ENCODE data around the gene VPS35L. TPM values are rescaled to one million over a fixed set of nuclear protein-coding genes. Genes with fewer than 3 reads are reported as not detected.
A peak's percentile ranks its signal among the peaks of the same experiment; 100 is the strongest.

VPS35L gene
- total RNA-seq, 2 experiments from 2014 or later, result 43.4 to 47.7 TPM

DNA sequence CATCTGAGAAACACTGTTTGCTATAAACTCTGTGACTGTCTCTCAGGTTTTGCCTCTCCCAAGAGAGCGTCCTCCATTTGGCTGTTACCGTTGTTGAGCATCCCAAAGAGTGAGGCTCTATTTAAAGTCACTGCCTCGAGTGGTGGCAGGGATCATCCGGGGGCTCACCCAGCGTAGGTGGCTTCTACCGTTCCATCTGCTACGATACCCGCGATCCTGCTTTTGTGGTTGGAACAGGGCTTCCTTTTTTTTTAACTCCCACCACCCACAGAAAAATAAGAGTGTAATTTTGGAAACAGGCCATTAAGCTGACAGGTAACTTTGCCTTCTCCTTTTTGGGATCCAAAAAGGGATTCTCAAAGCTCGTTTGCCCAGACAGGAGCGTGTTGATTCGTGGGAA lies 126.1 kb downstream of the VPS35L start:
- Mint-ChIP-seq H3K4me3 (no peak overlapping the region), H3K36me3 (peaks cover 40% of the 10 kb centered on the region), H3K4me1 (no peaks in the 10 kb centered on the region), H3K27me3 (no peaks in the 10 kb centered on the region), H3K27ac (no peak overlapping the region), H3K9me3 (ENCODE audit: low read depth) (peaks cover 10% of the 10 kb centered on the region)
- ATAC-seq (no peak), DNase-seq (no peak)
- CTCF ChIA-PET, result interaction anchor here (0.9 to 1.5 kb wide), 2 partner anchors 14 to 205 kb away, joined by 3 to 4 read pairs; no protein-coding TSS in a partner anchor

DNA sequence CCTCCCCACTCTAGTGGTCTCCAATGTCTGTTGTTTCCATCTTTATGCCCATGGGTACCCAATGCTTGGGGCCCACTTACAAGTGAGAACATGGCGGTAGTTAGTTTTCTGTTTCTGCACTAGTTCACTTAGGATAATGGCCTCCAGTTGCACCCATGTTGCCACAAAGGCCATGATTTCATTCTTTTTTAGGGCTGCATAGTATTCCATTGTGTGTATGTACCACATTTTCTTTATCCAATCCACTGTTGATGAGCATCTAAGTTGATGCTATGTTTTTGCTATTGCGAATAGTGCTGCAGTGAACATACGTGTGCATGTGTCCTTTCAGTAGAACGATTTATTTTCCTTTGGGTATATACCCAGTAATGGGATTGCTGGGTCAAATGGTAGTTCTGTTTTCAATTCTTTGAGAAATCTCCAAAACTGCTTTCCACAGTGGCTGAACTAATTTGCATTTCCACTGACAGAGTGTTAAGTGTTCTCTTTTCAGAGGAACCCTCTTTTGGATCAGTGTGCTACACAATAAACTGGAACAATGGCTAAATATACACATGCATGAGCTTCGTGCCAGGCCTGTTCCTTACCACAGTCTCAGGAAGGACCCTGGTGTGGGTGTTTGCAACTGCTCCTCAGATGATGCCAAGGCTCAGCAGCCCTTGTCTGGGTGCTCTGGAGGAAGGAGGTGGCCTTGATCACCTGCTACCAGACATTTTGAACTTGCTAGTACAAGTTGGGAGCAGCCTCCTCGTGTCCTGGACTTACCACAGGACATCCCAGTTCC lies 128.1 kb downstream of the VPS35L start:
- H3K36me3 Mint-ChIP-seq, result peaks cover 48% of the 10 kb centered on the region
- H3K4me3 Mint-ChIP-seq, result no peak overlapping the region
- peaks cover 10% of the 10 kb centered on the region for H3K9me3 Mint-ChIP-seq (ENCODE audit: low read depth)
- DNase-seq (no peak), ATAC-seq (no peak)
- CTCF ChIA-PET, result no interaction called here
- H3K27me3 Mint-ChIP-seq, result no peaks in the 10 kb centered on the region
- no peak overlapping the region for H3K27ac Mint-ChIP-seq
- peaks cover 6% of the 10 kb centered on the region for H3K4me1 Mint-ChIP-seq

DNA sequence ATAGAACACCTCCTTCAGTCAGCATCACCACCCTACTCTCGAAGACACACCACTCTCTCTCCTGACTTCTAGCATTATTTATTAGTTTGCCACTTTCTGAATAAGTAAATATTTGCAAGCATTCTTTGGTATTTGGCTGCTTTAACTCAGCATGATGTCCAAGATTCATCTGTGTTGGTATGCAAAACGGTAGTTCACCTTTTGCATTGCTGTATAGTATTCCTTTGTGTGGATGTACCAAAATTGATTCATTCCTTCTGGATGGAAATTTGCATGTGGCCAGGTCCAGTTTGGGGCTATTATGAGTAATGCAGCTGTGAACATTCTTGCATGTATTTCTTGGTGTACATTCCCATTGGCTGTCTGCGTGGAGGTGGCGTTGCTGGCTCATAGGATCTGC lies 129.7 kb downstream of the VPS35L start:
- DNase-seq (no peak), ATAC-seq (no peak)
- Mint-ChIP-seq H3K9me3 (ENCODE audit: low read depth) (peaks cover 10% of the 10 kb centered on the region), H3K27me3 (no peaks in the 10 kb centered on the region), H3K4me1 (peaks cover 20% of the 10 kb centered on the region), H3K36me3 (peaks cover 50% of the 10 kb centered on the region), H3K27ac (no peak overlapping the region), H3K4me3 (no peak overlapping the region)
- CTCF ChIA-PET, result no interaction called here

DNA sequence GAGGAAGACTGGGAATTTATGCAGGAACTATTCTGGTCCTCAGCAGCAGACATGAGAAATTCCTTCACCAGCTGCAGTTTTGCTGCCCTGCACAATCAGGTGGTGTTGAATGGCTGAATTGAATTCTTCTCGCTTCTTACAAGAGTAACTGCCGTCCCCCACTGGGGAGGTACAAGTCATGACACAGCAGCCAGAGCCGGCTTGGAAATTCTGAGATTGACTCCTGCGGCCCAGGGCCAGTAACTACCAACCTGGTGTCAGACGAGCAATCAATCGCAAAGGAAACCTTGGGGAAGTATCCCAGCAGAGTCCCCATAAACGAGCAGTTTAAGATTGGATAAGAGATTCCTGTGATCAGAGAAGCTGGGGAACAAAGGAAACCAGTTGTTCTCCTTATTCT lies 131.8 kb downstream of the VPS35L start:
- Mint-ChIP-seq H3K27me3 (no peaks in the 10 kb centered on the region), H3K4me3 (no peak overlapping the region), H3K9me3 (ENCODE audit: low read depth) (peaks cover 10% of the 10 kb centered on the region), H3K36me3 (peaks cover 47% of the 10 kb centered on the region), H3K27ac (no peak overlapping the region), H3K4me1 (peaks cover 22% of the 10 kb centered on the region)
- CTCF ChIA-PET, result no interaction called here
- DNase-seq, result no peak
- no peak for ATAC-seq

DNA sequence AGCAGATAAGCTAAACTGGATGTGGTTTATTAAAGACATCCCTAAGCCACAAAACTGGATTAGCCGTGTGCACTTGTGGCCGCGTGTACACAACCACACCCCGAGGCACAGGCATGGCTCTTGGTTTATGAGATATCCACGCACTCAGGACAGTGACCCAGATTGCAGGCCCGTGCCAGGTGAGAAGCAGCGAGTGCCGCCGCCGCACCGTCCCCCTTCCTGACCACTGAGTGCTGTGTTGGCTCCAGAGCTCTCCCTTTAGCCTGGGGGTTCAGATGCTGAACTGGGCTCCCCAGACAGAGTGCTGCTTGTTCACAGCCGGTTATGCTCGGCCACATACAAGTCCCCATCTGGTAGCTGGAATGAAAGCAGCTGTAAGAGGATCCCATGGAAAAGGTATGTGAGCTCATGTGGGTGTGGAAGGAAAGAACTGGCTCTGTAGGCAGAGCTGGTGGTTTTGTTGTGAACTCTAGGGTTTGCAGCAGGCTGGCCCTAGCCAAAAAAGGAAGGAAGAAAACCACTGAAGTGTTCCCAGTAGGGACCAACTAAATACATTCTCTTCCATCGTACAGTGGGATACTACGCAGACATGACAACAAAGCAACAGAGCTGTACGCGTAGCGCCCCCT lies 133.0 kb downstream of the VPS35L start:
- Mint-ChIP-seq H3K27ac (no peak overlapping the region), H3K36me3 (peaks cover 42% of the 10 kb centered on the region), H3K27me3 (no peaks in the 10 kb centered on the region), H3K4me1 (peaks cover 22% of the 10 kb centered on the region), H3K4me3 (no peak overlapping the region), H3K9me3 (ENCODE audit: low read depth) (peaks cover 7% of the 10 kb centered on the region)
- CTCF ChIA-PET, result no interaction called here
- DNase-seq (no peak), ATAC-seq (no peak)

DNA sequence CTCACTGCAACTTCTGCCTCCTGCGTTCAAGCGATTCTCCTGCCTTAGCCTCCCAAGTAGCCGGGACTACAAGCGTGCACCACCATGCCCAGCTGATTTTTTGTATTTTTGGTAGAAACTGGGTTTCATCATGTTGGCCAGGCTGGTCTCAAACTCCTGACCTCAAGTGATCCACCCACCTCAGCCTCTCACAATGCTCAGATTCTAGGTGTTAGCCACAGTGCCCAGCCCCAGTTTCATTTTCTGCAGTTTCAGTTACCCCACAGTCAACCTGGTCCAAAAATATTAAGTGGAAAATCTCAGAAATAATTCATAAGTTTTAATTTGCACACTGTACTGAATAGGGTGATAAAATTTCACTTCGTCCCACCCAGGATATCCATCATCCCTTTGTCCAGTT lies 133.8 kb downstream of the VPS35L start:
- no peak for DNase-seq
- H3K9me3 Mint-ChIP-seq (ENCODE audit: low read depth), result peaks cover 5% of the 10 kb centered on the region
- no peak for ATAC-seq
- no peak overlapping the region for H3K27ac Mint-ChIP-seq
- CTCF ChIA-PET, result no interaction called here
- no peak overlapping the region for H3K4me3 Mint-ChIP-seq
- peaks cover 37% of the 10 kb centered on the region for H3K36me3 Mint-ChIP-seq
- H3K4me1 Mint-ChIP-seq, result peaks cover 22% of the 10 kb centered on the region
- no peaks in the 10 kb centered on the region for H3K27me3 Mint-ChIP-seq

DNA sequence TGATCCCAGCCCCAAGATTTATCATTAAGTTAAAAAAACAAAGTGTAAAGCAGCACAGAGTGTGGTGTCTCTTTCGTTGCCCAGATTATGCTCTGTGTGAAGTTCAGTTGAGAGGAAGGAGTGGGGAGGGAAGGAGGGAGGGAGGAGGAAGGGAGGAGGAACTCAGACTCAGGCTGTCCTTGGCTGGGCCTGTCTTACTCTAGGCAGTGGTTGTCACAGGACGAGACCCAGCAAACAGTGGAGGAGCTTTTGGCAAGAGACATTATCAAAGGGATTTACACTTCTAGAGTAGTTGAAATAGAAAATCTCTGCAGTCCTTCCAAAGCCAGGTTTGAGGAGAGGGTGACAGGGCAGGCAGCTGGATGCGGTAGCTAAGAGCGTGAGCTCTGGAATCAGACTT lies 134.7 kb downstream of the VPS35L start:
- H3K4me3 Mint-ChIP-seq, result no peak overlapping the region
- H3K36me3 Mint-ChIP-seq, result peaks cover 33% of the 10 kb centered on the region
- H3K27me3 Mint-ChIP-seq, result no peaks in the 10 kb centered on the region
- CTCF ChIA-PET, result no interaction called here
- H3K4me1 Mint-ChIP-seq, result peaks cover 22% of the 10 kb centered on the region
- ATAC-seq (no peak), DNase-seq (no peak)
- H3K27ac Mint-ChIP-seq, result no peak overlapping the region
- peaks cover 2% of the 10 kb centered on the region for H3K9me3 Mint-ChIP-seq (ENCODE audit: low read depth)

DNA sequence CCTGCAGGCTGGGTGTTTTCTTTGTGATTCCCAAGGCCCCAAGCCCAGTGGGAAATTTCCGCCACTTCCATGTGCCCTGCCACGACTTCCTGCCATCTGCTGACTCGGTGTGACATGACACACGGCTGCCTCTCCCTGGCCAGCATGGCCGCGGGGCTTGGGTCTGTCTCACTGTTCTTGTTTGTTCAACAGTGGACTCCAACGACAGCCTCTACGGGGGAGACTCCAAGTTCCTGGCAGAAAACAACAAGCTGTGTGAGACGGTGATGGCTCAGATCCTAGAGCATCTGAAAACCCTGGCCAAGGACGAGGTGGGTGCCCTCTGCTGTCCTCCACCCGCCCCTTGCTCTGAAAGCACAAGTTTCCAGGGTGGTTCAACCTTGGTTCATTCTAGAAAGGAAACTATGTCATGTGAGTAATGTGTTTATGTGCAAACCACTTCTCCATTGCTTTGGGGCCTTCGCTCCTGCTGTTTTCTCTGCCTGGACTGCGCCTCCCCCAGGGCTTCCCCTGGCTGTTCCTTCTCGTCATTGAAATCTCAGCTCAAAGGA lies 135.7 kb downstream of the VPS35L start:
- H3K27ac Mint-ChIP-seq, result no peak overlapping the region
- no peaks in the 10 kb centered on the region for H3K9me3 Mint-ChIP-seq (ENCODE audit: low read depth)
- H3K27me3 Mint-ChIP-seq, result no peaks in the 10 kb centered on the region
- DNase-seq, result no peak
- no peak for ATAC-seq
- CTCF ChIA-PET, result no interaction called here
- H3K4me3 Mint-ChIP-seq, result no peak overlapping the region
- H3K36me3 Mint-ChIP-seq, result peaks cover 27% of the 10 kb centered on the region
- peaks cover 28% of the 10 kb centered on the region for H3K4me1 Mint-ChIP-seq

DNA sequence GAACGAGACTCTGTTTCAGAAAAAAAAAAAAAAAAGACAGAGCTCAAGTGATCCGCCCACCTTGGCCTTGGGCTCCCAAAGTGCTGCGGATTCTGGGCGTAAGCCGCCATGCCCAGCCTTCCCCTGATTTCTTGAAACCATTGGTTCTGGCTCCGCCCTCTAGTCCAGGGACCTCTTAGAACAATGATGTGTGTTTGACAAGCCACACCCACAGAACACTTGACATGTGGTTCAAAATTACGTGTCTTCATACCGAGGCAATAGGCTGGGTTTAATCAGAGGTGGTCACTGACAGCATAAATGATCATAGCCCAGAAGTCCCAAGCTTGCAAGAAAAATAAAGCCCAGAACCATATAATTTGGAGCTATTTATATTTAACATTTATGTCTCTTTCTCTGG lies 139.5 kb downstream of the VPS35L start:
- CTCF ChIA-PET, result interaction anchor here (1.7 kb wide), 1 partner anchor 14 kb away, joined by 3 read pairs; no protein-coding TSS in a partner anchor
- no peak overlapping the region for H3K4me3 Mint-ChIP-seq
- H3K27ac Mint-ChIP-seq, result no peak overlapping the region
- H3K36me3 Mint-ChIP-seq, result peaks cover 27% of the 10 kb centered on the region
- H3K4me1 Mint-ChIP-seq, result peaks cover 29% of the 10 kb centered on the region
- H3K27me3 Mint-ChIP-seq, result no peaks in the 10 kb centered on the region
- no peak for ATAC-seq
- no peak for DNase-seq
- H3K9me3 Mint-ChIP-seq (ENCODE audit: low read depth), result no peaks in the 10 kb centered on the region

DNA sequence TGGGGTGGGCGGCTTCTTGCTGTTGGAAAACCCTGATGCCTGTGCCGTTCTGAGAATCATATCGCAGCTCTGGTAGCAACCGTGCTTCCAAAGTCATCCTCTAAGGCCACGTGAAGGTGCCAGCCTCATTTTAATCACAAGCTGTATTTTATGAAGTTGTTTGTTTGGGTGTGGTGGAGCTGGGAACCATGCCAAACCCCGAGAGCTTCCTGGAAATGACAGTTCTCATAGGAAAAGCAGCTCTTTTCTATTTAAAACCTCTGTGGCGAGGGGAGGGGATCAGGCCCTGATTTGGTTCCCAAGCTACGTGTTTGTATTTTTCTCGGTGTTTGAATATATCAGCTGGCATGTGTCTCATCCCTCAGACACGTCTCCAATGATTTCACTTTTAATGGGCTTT lies 140.8 kb downstream of the VPS35L start:
- CTCF ChIA-PET, result interaction anchor here (1.7 kb wide), 1 partner anchor 15 kb away, joined by 3 read pairs; no protein-coding TSS in a partner anchor
- peak; percentile 77 for DNase-seq
- ATAC-seq, result peak; percentile 49
- H3K27me3 Mint-ChIP-seq, result no peaks in the 10 kb centered on the region
- H3K36me3 Mint-ChIP-seq, result peaks cover 39% of the 10 kb centered on the region
- H3K9me3 Mint-ChIP-seq (ENCODE audit: low read depth), result no peaks in the 10 kb centered on the region
- H3K27ac Mint-ChIP-seq, result peak overlapping the region; percentile 22
- peaks cover 25% of the 10 kb centered on the region for H3K4me1 Mint-ChIP-seq
- H3K4me3 Mint-ChIP-seq, result no peak overlapping the region

DNA sequence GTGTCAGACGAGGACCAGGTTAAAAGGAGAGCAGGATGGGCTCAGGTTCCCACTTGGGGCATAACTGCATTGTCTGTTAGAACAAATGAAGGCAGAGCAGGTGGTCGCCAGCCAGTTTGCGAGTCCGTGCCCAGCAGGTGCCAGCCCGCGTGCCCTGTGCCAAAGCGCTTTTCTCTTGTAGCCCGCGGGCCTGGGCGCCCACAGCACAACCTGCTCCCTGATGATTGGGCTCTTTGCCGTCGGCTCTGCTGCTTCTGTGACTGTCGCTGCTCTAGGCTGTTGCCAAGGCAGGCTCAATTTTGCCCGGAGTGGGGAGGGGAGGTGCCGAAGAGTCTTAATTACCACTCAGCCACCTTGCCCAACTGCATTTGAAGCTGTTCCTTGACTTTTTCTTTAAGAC lies 141.5 kb downstream of the VPS35L start:
- H3K36me3 Mint-ChIP-seq, result peaks cover 39% of the 10 kb centered on the region
- CTCF ChIA-PET, result interaction anchor here (1.7 kb wide), 1 partner anchor 16 kb away, joined by 3 read pairs; no protein-coding TSS in a partner anchor
- ATAC-seq (no peak), DNase-seq (no peak)
- H3K4me1 Mint-ChIP-seq, result peaks cover 25% of the 10 kb centered on the region
- H3K27ac Mint-ChIP-seq, result no peak overlapping the region
- H3K27me3 Mint-ChIP-seq, result no peaks in the 10 kb centered on the region
- H3K4me3 Mint-ChIP-seq, result no peak overlapping the region
- H3K9me3 Mint-ChIP-seq (ENCODE audit: low read depth), result no peaks in the 10 kb centered on the region

DNA sequence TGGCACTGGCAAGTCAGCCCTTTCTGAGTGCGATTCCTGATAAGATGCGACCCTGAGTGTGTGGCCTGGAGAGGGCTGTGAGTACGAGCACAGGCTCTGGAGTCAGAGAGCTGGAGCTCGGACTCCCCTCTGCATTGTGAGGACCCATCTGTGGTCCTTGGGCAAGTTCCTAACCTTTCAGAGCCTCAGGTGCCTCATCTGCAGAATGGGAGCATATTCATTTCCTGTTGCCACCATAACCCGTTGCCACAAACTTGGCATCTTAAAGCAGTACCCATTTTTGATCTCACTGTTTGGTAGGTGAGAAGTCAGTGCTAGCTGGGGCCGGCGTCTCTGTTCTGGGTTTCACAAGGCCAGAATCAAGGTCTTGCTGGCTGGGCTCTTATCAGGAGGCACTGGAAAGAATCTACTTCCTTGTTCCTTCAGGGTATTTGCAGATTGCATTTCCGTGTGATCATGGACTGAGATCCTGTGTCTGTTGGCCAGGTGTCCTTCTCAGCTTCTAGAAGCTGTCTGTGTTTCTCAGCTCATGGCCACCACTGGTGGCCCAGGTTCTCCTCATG lies 142.3 kb downstream of the VPS35L start:
- no peak overlapping the region for H3K4me3 Mint-ChIP-seq
- CTCF ChIA-PET, result no interaction called here
- H3K27ac Mint-ChIP-seq, result no peak overlapping the region
- no peaks in the 10 kb centered on the region for H3K9me3 Mint-ChIP-seq (ENCODE audit: low read depth)
- ATAC-seq (no peak), DNase-seq (no peak)
- peaks cover 25% of the 10 kb centered on the region for H3K4me1 Mint-ChIP-seq
- H3K27me3 Mint-ChIP-seq, result no peaks in the 10 kb centered on the region
- peaks cover 42% of the 10 kb centered on the region for H3K36me3 Mint-ChIP-seq

DNA sequence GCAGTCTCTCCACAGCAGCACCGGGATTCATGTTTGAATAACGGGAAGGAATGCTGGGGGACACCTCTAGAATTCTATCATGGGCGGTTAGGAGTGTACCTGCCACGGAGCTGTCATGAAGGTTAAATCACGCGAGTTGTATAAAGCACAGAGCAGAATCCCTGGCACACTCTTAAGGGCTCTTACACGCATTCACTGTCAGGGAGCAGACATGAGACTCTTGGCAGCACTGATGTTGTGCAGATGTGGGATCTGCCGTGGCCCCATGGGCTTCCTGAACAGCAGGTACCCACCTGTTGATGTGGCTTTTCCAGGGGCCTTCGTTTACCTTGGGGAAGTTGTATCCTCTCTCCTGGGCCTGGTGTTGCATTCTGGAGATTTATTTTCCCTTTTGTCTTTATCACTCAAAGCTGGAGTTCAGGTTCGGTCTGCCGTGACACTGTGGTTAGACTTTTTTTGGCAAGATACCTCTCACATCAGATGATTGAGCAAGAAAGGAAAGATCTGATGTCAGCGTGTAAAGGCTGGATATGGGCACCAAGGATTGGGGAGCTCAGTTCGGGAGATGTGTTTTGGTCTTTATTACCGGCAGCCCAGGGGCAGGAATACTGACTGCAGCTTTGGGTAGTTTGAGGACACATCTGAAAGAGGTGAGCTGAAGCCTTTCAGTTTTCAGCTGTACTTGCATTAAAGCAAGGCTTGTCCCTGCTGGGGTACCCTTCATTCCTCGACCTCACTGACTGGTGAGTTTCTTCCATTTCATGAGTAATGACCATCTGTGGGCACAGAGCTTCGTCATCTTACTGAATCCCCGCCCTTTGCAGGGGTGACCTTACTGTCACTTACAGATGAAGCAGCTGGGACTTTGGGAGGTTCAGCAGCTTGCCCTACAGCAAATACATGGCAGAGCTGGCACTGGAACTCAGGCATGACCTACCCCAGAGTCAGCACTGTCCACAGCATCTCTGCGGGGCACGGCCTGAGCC lies 143.3 kb downstream of the VPS35L start:
- no peaks in the 10 kb centered on the region for H3K9me3 Mint-ChIP-seq (ENCODE audit: low read depth)
- H3K27ac Mint-ChIP-seq, result no peak overlapping the region
- ATAC-seq, result no peak
- H3K4me3 Mint-ChIP-seq, result no peak overlapping the region
- peaks cover 25% of the 10 kb centered on the region for H3K4me1 Mint-ChIP-seq
- DNase-seq, result no peak
- CTCF ChIA-PET, result no interaction called here
- H3K36me3 Mint-ChIP-seq, result peaks cover 45% of the 10 kb centered on the region
- no peaks in the 10 kb centered on the region for H3K27me3 Mint-ChIP-seq

Measured in activated CD8-positive, alpha-beta memory T cell treated with anti-CD3 and anti-CD28 coated beads, Interleukin-2, amount 10 ng/mL, durations not matched to agents 7 days and 5 days (primary cell).